Measurements from ENCODE around the gene GGTA1.

DNA sequence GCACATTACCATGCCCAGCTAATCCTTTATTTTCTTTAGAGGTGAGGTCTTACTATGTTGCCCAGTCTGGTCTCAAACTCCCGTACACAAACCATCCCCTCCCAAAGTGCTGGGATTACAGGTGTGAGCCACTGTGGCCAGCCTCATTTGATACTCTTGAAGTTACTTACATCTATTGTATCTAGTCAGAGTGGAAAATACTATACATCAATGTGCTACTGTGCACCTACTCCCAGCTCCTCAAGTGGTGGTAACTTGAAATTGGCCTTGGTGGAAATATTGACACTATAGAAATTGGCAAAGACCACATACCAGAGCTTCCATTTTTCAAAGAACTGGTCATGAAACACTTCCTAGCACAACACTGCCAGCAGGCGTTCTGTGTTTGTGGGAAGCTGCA is 10.3 kb downstream of the GGTA1 start:
- no peak for TF ChIP-seq EZH2 (IDR thresholded peaks at IDR 0.05; ENCODE audit: borderline replicate concordance, low read length)
- TF ChIP-seq, protein P1, sequence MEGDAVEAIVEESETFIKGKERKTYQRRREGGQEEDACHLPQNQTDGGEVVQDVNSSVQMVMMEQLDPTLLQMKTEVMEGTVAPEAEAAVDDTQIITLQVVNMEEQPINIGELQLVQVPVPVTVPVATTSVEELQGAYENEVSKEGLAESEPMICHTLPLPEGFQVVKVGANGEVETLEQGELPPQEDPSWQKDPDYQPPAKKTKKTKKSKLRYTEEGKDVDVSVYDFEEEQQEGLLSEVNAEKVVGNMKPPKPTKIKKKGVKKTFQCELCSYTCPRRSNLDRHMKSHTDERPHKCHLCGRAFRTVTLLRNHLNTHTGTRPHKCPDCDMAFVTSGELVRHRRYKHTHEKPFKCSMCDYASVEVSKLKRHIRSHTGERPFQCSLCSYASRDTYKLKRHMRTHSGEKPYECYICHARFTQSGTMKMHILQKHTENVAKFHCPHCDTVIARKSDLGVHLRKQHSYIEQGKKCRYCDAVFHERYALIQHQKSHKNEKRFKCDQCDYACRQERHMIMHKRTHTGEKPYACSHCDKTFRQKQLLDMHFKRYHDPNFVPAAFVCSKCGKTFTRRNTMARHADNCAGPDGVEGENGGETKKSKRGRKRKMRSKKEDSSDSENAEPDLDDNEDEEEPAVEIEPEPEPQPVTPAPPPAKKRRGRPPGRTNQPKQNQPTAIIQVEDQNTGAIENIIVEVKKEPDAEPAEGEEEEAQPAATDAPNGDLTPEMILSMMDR (IDR thresholded peaks at IDR 0.05; ENCODE audit: low read length) = no peak

Measured in OCI-LY1 (cell line).